K562 (cell line): ENCODE measurements around the gene GRHPR. TPM values are rescaled to one million over a fixed set of nuclear protein-coding genes. Genes with fewer than 3 reads are reported as not detected.

Experiments used
- BDP1 ChIP-seq: IDR thresholded peaks from 3 replicates; pipeline ENCODE4 v1.6.1; 2011; ENCODE audit not compliant: insufficient read length, insufficient read depth
- CEBPG ChIP-seq, 3 experiments: fragments of 200-800 bp in 1 of 3; sonication (Bioruptor generic) in 1 of 3; sonication (generic) in 1 of 3; formaldehyde crosslinking in 1 of 3; IDR thresholded peaks in 2 of 3; conservative IDR thresholded peaks in 1 of 3; 2 replicates each; pipeline versions ENCODE4 v1.6.1 to v1.8.0; 2016 to 2022; ENCODE audit warnings: missing compliant biosample characterization in 2 of 3, missing genetic modification characterization in 2 of 3, mild to moderate bottlenecking in 1 of 3, missing genetic modification reagents in 1 of 3
- CTBP1 ChIP-seq: fragments of 450-650 bp; IDR thresholded peaks from 2 replicates; pipeline ENCODE4 v1.6.1; 2016; ENCODE audit warnings: borderline replicate concordance
- FOXK2 ChIP-seq, 2 experiments: fragments of 450-650 bp; IDR thresholded peaks in 1 of 2; conservative IDR thresholded peaks in 1 of 2; 2 replicates each; pipeline ENCODE4 v1.6.1; 2016; ENCODE audit warnings: low read depth in 2 of 2, mild to moderate bottlenecking in 1 of 2
- FOXM1 ChIP-seq, 2 experiments: fragments of 450-650 bp in 1 of 2; sonication (generic) in 1 of 2; formaldehyde crosslinking in 1 of 2; IDR thresholded peaks; 2 replicates each; pipeline versions ENCODE4 v1.6.1 to v1.9.0; 2017 to 2022; ENCODE audit warnings: low read depth in 2 of 2, mild to moderate bottlenecking in 2 of 2, missing genetic modification reagents in 1 of 2, moderate library complexity in 1 of 2
- HSF4 ChIP-seq: fragments of 250-450 bp; sonication (Bioruptor Pico); IDR thresholded peaks from 2 replicates; pipeline ENCODE4 v2.1.2; 2022; ENCODE audit warnings: mild to moderate bottlenecking, moderate library complexity, borderline replicate concordance
- MAFF ChIP-seq: IDR thresholded peaks from 2 replicates; pipeline ENCODE4 v1.6.1; 2012; ENCODE audit warnings: low read length, improper control_type of control experiment
- MAZ ChIP-seq, 2 experiments: fragments of 450-650 bp in 1 of 2; sonication (generic) in 1 of 2; formaldehyde crosslinking; IDR thresholded peaks in 1 of 2; conservative IDR thresholded peaks in 1 of 2; 2 replicates each; pipeline versions ENCODE4 v1.4.0 to v1.5.0; 2020; ENCODE audit warnings: mild to moderate bottlenecking in 1 of 2, missing genetic modification reagents in 1 of 2
- NUFIP1 ChIP-seq: fragments of 450-650 bp; IDR thresholded peaks from 2 replicates; pipeline ENCODE4 v1.6.1; 2018; ENCODE audit not compliant: partially characterized antibody
- PURB ChIP-seq: sonication (generic); formaldehyde crosslinking; IDR thresholded peaks from 2 replicates; pipeline ENCODE4 v1.9.0; 2021; ENCODE audit warnings: low read depth, mild to moderate bottlenecking, missing genetic modification reagents
- RHOXF2B ChIP-seq: fragments of 250-450 bp; sonication (Bioruptor Pico); conservative IDR thresholded peaks from 2 replicates; pipeline ENCODE4 v1.5.1; 2021
- SETDB1 ChIP-seq: IDR thresholded peaks from one replicate; pipeline ENCODE4 v1.6.1; 2012; ENCODE audit warnings: low read length, control low read depth, inconsistent platforms
- SIX5 ChIP-seq, 2 experiments: IDR thresholded peaks; 2 replicates each; pipeline ENCODE4 v1.6.1; 2011; ENCODE audit warnings: low read length in 2 of 2, borderline replicate concordance in 1 of 2, low read depth in 1 of 2, mild to moderate bottlenecking in 1 of 2, moderate library complexity in 1 of 2; ENCODE audit not compliant: insufficient read depth in 1 of 2
- SMARCE1 ChIP-seq: fragments of 450-650 bp; IDR thresholded peaks from 2 replicates; pipeline ENCODE4 v1.7.1; 2016; ENCODE audit warnings: mild to moderate bottlenecking
- SRSF3 ChIP-seq: fragments of 200-400 bp; formaldehyde crosslinking; IDR thresholded peaks from 2 replicates; pipeline ENCODE4 v1.6.1; 2016; ENCODE audit warnings: mild to moderate bottlenecking, low read length, moderate library complexity; ENCODE audit not compliant: insufficient read depth
- TEAD1 ChIP-seq, 2 experiments: fragments of 450-650 bp in 1 of 2; sonication (generic) in 1 of 2; formaldehyde crosslinking; IDR thresholded peaks; 2 replicates each; pipeline versions ENCODE4 v1.4.0 to v1.8.0; 2020 to 2022; ENCODE audit warnings: mild to moderate bottlenecking in 2 of 2, missing genetic modification reagents in 1 of 2
- ZKSCAN1 ChIP-seq: fragments of 150-350 bp; IDR thresholded peaks from 2 replicates; pipeline ENCODE4 v1.6.1; 2016; ENCODE audit warnings: low read depth, low read length
- ZNF184 ChIP-seq: sonication (generic); formaldehyde crosslinking; IDR thresholded peaks from 2 replicates; pipeline ENCODE4 v1.5.0; 2020; ENCODE audit warnings: missing genetic modification reagents
- ZNF24 ChIP-seq: fragments of 450-650 bp; IDR thresholded peaks from 2 replicates; pipeline ENCODE4 v1.6.1; 2016
- ZNF699 ChIP-seq: fragments of 250-450 bp; sonication (Bioruptor Pico); IDR thresholded peaks from 2 replicates; pipeline ENCODE4 v1.8.0; 2021; ENCODE audit warnings: mild to moderate bottlenecking, moderate library complexity; ENCODE audit not compliant: insufficient replicate concordance
- ZNF76 ChIP-seq: fragments of 250-450 bp; sonication (Bioruptor Pico); IDR thresholded peaks from 2 replicates; pipeline ENCODE4 v1.4.0; 2020; ENCODE audit warnings: mild to moderate bottlenecking, moderate library complexity, borderline replicate concordance
- polyA plus RNA-seq, 8 experiments: library from polyadenylated mRNA; depleted of rRNA in 4 of 8; stranded (reverse) in 5 of 8; unstranded in 3 of 8; fragments of >200 nt; fragmentation: Nextera tagmentation in 2 of 8; fragmentation: Illumina TruSeq in 1 of 8; extraction: Ambion mirVana in 2 of 8; extraction: Trizol in 1 of 8; gene quantifications; 2 replicates each; pipeline versions ENCODE4 v1.2.1 to v1.2.3, GENCODE V29; 2011 to 2014; ENCODE audit warnings: inconsistent platforms in 1 of 8, missing spikeins in 1 of 8
- total RNA-seq, 7 experiments: library from RNA; depleted of rRNA in 6 of 7; stranded (reverse); fragments of >200 nt in 6 of 7; fragmentation: Illumina TruSeq in 2 of 7; extraction: Trizol in 2 of 7; gene quantifications; 2 replicates each; pipeline versions ENCODE4 v1.2.1 to v1.2.3, GENCODE V29; 2011 to 2021; ENCODE audit warnings: low replicate concordance in 1 of 7
- TF ChIP-seq, protein P1 (sequence below): sonication (generic); formaldehyde crosslinking; IDR thresholded peaks from 2 replicates; pipeline ENCODE4 v1.4.0; 2020; ENCODE audit warnings: mild to moderate bottlenecking, missing genetic modification reagents
- TF ChIP-seq, protein P2 (sequence below), 2 experiments: fragments of 450-650 bp in 1 of 2; IDR thresholded peaks; 2 replicates each; pipeline ENCODE4 v1.6.1; 2011 to 2017; ENCODE audit warnings: low read depth in 2 of 2, antibody characterized with exemption in 1 of 2, borderline replicate concordance in 1 of 2, low read length in 1 of 2, mild to moderate bottlenecking in 1 of 2, mixed read lengths in 1 of 2; ENCODE audit not compliant: control insufficient read depth in 1 of 2

Gene GRHPR
- total and polyA plus RNA-seq, 9 of the 15 experiments (the other 6 are each of a cell fraction or from before 2014, with no cell fraction given), result 38.9 to 144 (median 120) TPM

DNA sequence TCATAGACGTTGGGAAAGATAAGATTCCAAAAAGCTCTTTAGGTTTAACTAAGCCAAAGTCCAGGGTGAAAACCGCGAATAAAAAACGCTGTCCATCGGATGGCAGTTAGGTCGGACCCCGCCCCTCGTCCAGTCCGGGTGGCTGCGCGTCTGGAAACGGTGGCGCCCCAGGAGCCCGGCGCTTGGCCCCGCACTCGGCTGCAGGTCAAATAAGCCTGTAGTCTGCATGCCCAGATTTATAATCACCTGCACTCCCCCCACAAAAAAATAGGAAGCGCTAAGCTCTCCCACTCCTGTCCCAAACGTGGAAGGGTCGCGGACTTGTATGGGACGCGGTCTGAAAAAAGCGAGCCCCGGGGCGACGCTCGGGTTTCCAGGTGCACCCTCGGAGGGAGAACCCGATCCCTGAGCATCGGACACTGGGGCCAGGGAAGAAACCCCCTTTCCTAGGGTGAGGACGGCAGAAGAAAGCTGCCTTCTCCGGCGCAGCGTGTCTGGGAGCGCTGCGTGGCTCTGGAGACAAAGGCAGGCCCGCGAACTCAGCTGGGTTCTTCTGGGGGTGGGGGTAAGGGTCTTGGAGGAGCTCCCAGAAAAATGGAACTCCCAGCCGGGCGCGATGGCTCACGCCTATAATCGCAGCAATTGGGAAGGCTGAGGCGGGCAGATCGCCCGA, 43.7 kb downstream of the GRHPR start (continued):
- TF ChIP-seq PURB, result no peak
- TF ChIP-seq TEAD1 (CRISPR knock-in tag; IDR thresholded peaks at IDR 0.05), result no peak
- no peak for TF ChIP-seq SETDB1
- no peak for TF ChIP-seq ZNF24
- TF ChIP-seq CEBPG (CRISPR knock-in tag; IDR thresholded peaks at IDR 0.05), result no peak
- no peak for TF ChIP-seq CEBPG (tag; conservative IDR thresholded peaks at IDR 0.05 in 1 of 2, IDR thresholded peaks at IDR 0.05 in 1 of 2)
- TF ChIP-seq, protein P1, sequence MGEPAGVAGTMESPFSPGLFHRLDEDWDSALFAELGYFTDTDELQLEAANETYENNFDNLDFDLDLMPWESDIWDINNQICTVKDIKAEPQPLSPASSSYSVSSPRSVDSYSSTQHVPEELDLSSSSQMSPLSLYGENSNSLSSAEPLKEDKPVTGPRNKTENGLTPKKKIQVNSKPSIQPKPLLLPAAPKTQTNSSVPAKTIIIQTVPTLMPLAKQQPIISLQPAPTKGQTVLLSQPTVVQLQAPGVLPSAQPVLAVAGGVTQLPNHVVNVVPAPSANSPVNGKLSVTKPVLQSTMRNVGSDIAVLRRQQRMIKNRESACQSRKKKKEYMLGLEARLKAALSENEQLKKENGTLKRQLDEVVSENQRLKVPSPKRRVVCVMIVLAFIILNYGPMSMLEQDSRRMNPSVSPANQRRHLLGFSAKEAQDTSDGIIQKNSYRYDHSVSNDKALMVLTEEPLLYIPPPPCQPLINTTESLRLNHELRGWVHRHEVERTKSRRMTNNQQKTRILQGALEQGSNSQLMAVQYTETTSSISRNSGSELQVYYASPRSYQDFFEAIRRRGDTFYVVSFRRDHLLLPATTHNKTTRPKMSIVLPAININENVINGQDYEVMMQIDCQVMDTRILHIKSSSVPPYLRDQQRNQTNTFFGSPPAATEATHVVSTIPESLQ (CRISPR knock-in tag), result no peak; the same call in 1 of the 2 replicates
- no peak for TF ChIP-seq ZNF76 (CRISPR knock-in tag)
- TF ChIP-seq SRSF3, result no peak
- no peak for TF ChIP-seq MAFF
- no peak for TF ChIP-seq SIX5 (IDR thresholded peaks at IDR 0.05; ENCODE audit: borderline replicate concordance in 1 of 2, insufficient read depth in 1 of 2, low read depth in 1 of 2, low read length in 2 of 2)
- no peak for TF ChIP-seq ZKSCAN1
- no peak for TF ChIP-seq RHOXF2B
- no peak for TF ChIP-seq FOXM1 (IDR thresholded peaks at IDR 0.05; ENCODE audit: low read depth)
- TF ChIP-seq FOXM1 (CRISPR knock-in tag; IDR thresholded peaks at IDR 0.05; ENCODE audit: low read depth), result no peak
- no peak for TF ChIP-seq HSF4 (CRISPR knock-in tag)
- no peak for TF ChIP-seq FOXK2 (conservative IDR thresholded peaks at IDR 0.05 in 1 of 2, IDR thresholded peaks at IDR 0.05 in 1 of 2; ENCODE audit: low read depth in 2 of 2)
- no peak for TF ChIP-seq ZNF184
- no peak for TF ChIP-seq ZNF699 (CRISPR knock-in tag)
- no peak for TF ChIP-seq BDP1
- no peak for TF ChIP-seq SMARCE1
- TF ChIP-seq CTBP1, result 0 out of 2 replicates have a peak, but pooled peaks have one; percentile 60
- TF ChIP-seq NUFIP1, result no peak
- TF ChIP-seq, protein P2, sequence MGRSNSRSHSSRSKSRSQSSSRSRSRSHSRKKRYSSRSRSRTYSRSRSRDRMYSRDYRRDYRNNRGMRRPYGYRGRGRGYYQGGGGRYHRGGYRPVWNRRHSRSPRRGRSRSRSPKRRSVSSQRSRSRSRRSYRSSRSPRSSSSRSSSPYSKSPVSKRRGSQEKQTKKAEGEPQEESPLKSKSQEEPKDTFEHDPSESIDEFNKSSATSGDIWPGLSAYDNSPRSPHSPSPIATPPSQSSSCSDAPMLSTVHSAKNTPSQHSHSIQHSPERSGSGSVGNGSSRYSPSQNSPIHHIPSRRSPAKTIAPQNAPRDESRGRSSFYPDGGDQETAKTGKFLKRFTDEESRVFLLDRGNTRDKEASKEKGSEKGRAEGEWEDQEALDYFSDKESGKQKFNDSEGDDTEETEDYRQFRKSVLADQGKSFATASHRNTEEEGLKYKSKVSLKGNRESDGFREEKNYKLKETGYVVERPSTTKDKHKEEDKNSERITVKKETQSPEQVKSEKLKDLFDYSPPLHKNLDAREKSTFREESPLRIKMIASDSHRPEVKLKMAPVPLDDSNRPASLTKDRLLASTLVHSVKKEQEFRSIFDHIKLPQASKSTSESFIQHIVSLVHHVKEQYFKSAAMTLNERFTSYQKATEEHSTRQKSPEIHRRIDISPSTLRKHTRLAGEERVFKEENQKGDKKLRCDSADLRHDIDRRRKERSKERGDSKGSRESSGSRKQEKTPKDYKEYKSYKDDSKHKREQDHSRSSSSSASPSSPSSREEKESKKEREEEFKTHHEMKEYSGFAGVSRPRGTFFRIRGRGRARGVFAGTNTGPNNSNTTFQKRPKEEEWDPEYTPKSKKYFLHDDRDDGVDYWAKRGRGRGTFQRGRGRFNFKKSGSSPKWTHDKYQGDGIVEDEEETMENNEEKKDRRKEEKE (IDR thresholded peaks at IDR 0.05; ENCODE audit: borderline replicate concordance in 1 of 2, control insufficient read depth in 1 of 2, low read depth in 2 of 2, low read length in 1 of 2), result no peak
- TF ChIP-seq MAZ (CRISPR knock-in tag; conservative IDR thresholded peaks at IDR 0.05 in 1 of 2, IDR thresholded peaks at IDR 0.05 in 1 of 2), result peak; percentile 30 to 64; a peak in 1 of 4 replicates
